ENCODE measurements around the gene FAM83G.

- no peak for TF ChIP-seq CTCF (conservative IDR thresholded peaks at IDR 0.05 in 1 of 2, IDR thresholded peaks at IDR 0.05 in 1 of 2; ENCODE audit: extremely low read depth in 1 of 2, insufficient read depth in 1 of 2, low read depth in 1 of 2, low read length in 2 of 2)
- no peak for TF ChIP-seq EZH2 (IDR thresholded peaks at IDR 0.05; ENCODE audit: borderline replicate concordance, low read length)
Observed at GRCh38 chr17:18977021-18977420, 27.5 kb downstream of the FAM83G start.

Data from mammary epithelial cell (primary cell).